Islet of Langerhans (tissue), 1 donor: ENCODE results near the gene PDE2A.

Source experiments
- FAIRE-seq: peaks from one replicate; lab custom pipeline; 2011; peaks lifted over from hg19 to GRCh38; lab: Jason Lieb, UNC

PDE2A gene

GRCh38 chr11:72609045-72609444 is 65.2 kb downstream of the PDE2A start:
- no peak for FAIRE-seq

GRCh38 chr11:72607496-72607895 is 66.7 kb downstream of the PDE2A start:
- no peak for FAIRE-seq

- FAIRE-seq, result no peak
Observed at GRCh38 chr11:72606748-72607468, 67.3 kb downstream of the PDE2A start.

GRCh38 chr11:72605973-72606747 is 68.1 kb downstream of the PDE2A start:
- no peak for FAIRE-seq

GRCh38 chr11:72604256-72604655 is 70.0 kb downstream of the PDE2A start:
- no peak for FAIRE-seq

- no peak for FAIRE-seq
Observed at GRCh38 chr11:72602250-72602904, 71.8 kb downstream of the PDE2A start.

GRCh38 chr11:72600557-72600956 is 73.7 kb downstream of the PDE2A start:
- FAIRE-seq, result no peak

GRCh38 chr11:72599325-72600117 is 74.7 kb downstream of the PDE2A start:
- no peak for FAIRE-seq

- no peak for FAIRE-seq
Observed at GRCh38 chr11:72598906-72599305, 75.3 kb downstream of the PDE2A start.

GRCh38 chr11:72598466-72598865 is 75.8 kb downstream of the PDE2A start:
- FAIRE-seq, result no peak

GRCh38 chr11:72597721-72598120 is 76.5 kb downstream of the PDE2A start:
- FAIRE-seq, result no peak

GRCh38 chr11:72595292-72595684 is 78.9 kb downstream of the PDE2A start:
- no peak for FAIRE-seq

- FAIRE-seq, result no peak
Observed at GRCh38 chr11:72594493-72595291, 79.5 kb downstream of the PDE2A start.

- FAIRE-seq, result no peak
Observed at GRCh38 chr11:72592698-72593495, 81.3 kb downstream of the PDE2A start.

GRCh38 chr11:72591785-72592502 is 82.3 kb downstream of the PDE2A start:
- FAIRE-seq, result no peak

GRCh38 chr11:72591023-72591422 is 83.2 kb downstream of the PDE2A start:
- FAIRE-seq, result no peak

- no peak for FAIRE-seq
Observed at GRCh38 chr11:72589802-72590761, 84.1 kb downstream of the PDE2A start.
